Activated T-cell treated with anti-CD3 and anti-CD28 coated beads for 48 hours (primary cell): ENCODE measurements around the gene ASIC5.

ENCODE experiments used
- DNase-seq: peaks from one replicate; pipeline ENCODE4 v3.0.0-alpha.2; 2020; ENCODE audit warnings: low read depth

ASIC5 gene

DNA sequence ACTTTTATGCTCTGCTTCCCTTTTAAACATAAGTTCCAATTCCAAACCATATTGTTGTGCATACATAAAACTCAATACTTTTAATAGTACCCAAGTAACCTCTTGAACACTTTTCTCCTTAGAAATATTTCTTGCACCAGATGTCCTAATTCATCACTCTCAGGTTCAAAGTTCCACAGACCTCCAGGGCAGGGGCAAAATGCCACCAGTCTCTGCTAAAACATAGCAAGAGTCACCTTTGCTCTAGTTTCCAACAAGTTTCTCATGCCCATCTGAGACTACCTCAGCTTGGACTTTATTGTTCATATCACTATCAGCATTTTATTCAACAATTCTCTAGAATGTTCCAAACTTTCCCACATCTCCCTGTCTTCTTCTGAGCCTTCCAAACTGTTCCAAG is 13.7 kb upstream of the ASIC5 start:
- no peak for DNase-seq

DNA sequence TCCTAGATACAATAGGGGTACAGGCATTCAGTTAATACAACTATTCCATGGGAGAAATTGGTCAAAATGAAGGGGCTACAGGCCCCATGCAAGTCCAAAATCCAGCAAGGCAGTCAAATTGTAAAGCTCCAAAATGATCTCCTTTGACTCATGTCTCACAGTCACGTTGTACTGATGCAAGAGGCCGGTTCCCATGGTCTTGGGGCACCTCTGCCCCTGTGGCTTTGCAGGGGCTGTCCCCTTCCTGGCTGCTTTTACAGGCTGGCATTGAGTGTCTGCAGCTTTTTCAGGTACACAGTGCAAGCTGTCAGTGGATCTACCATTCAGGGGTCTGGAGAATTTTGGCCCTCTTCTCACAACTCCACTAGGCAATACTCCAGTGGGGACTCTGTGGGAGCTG is 12.5 kb upstream of the ASIC5 start:
- DNase-seq = no peak

- no peak for DNase-seq
Observed at GRCh38 chr4:155877971-155878370, 11.9 kb upstream of the ASIC5 start.

- no peak for DNase-seq
Observed at GRCh38 chr4:155875878-155876277, 9.8 kb upstream of the ASIC5 start.

- DNase-seq = no peak
Observed at GRCh38 chr4:155855897-155856296, 10.2 kb downstream of the ASIC5 start.

DNA sequence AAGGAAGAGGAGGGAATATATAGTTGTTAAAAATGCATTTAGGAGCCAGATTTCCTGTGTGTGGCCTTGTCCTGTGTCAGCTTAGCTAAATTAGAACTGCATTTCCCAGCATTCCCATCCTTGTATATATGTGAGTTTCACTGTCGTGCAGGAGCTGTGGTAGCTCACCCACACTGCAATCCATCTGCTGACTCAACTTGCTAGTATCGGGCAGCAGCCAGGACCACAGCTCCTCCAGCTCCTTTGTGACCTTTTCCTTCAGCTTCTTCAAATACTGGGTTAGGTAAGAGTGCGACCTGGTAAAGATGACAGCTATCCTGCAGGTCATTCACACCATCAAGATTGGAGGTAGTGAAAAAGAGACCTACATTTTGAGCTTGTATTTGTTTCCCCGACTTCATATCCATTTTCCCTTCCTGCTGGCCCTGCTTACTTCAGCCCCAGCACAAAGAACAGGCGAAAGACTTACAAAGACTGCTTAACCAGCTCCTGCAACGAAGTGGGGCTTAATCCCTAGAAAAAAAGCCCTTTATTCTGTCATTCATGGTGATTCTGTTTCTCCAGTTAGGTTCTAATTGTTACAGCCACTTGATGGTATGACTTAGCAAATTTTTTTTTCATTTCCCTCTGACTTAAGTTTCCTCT is 11.4 kb downstream of the ASIC5 start:
- DNase-seq = no peak

DNA sequence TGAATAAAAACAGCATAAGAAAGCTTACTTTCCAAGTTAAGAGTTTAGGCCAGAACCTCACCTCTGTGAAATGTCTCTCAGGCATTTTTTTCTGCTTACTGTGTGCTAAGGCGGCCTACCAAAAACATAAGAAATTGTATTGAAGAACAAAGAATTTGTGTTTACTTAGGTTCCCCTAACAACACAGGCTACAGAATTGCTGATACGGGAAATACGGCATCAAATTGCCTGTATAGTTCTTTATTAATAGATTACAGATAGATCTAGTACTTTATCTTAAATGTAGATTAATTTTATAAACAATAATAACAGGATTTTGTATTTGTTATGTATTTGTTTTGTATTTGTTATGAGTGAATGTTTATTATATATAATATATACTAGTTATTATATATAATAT is 12.9 kb downstream of the ASIC5 start:
- no peak for DNase-seq

DNA sequence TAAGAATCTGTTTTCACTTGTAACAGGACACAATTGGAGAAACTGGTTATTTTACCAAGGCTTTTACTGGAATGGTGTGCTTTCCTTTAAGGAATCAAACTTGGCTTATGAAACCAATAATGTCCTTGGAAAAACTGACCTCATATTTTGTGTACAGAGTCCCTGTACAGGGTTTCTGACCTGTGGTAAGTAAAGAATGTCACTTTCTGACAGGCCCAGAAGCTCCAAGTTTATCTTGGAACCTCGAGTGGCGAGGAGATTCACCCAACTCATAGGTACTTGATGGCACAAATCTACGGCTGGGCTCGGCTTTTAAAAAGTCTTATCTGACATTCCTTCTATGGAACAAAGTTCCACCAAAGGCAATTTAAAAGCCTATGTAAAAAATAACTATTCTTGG is 17.0 kb downstream of the ASIC5 start:
- DNase-seq = no peak

GRCh38 chr4:155846929-155847328 is 19.1 kb downstream of the ASIC5 start:
- DNase-seq = no peak

DNA sequence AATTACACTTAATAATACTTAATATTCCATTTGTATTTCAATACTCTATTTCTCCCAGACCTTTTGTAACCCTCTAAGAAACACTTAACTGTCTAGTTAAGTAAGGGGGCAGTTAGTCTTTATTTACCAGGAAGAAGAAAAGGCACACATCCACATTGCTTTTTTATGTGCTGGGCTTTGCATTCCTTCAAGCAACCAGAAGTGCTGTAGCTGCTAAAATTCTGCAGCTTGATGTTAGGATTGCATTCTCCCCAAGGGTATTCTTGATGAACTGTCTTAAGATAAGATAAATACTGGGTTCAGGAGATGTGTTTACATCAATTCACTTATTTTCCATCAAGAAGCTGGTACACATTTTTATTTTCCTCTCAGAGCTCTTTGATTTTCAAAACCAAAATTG is 24.0 kb downstream of the ASIC5 start:
- no peak for DNase-seq

- no peak for DNase-seq
Observed at GRCh38 chr4:155837203-155837796, 28.8 kb downstream of the ASIC5 start.

- no peak for DNase-seq
Observed at GRCh38 chr4:155832664-155833063, 33.4 kb downstream of the ASIC5 start.

GRCh38 chr4:155828628-155829027 is 37.4 kb downstream of the ASIC5 start:
- DNase-seq = no peak

GRCh38 chr4:155822572-155822971 is 43.5 kb downstream of the ASIC5 start:
- no peak for DNase-seq

- DNase-seq = no peak
Observed at GRCh38 chr4:155820887-155821518, 45.1 kb downstream of the ASIC5 start.

DNA sequence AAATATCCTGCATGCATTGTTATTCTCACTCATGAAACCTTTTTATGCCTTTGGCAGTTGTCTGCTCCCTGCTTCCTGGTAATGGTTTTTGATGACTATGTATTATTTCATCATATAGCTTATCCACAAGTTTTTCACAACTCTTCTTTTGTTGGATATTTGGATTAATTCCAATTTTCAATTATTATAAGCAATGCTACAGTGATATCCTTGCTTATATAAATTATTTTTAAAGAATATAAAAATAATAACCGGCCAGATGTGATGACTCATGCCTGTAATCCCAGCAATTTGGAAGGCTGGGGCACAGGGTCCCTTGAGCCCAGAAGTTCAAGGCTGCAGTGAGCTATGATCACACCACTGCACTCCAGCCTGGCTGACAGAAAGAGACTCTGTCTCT is 47.0 kb downstream of the ASIC5 start:
- DNase-seq = no peak

DNA sequence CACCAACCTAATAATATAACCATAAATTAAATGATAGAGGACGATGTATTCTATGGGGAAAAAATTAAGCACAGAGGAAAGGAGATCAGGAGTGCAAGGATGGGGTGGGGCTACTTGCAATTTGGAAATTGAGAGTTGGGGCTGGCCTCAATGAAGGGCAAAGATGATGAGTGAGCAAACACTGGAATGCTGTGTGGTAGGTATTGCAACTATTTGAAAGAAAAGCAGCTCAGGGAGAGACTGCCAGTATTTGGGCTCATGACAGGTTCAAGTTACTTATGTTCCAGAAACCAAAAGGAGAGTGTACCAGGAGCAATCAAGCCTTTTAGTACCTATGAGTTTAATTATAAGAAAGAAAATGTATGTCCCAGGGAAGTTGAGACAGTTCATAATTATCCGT is 47.4 kb downstream of the ASIC5 start:
- DNase-seq = no peak

GRCh38 chr4:155811083-155811482 is 55.0 kb downstream of the ASIC5 start:
- no peak for DNase-seq

DNA sequence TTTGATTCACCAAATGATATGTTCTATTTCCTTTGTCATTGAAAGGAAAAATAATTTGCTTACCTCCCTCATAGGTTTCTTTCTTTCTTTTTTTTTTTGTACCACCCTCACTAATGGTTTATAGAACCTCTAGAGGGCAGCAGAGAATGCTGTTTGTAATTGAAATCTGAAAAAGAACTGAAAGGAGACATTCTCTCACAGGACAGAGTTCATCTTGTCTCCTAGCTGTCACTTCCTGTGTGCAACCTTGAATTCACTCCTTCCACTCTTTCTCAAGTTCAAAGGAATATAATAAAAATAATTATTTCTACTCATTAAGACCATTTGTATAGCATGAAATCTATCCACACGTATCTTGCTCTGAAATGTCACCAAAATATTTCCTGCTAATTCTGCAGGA is 56.2 kb downstream of the ASIC5 start:
- DNase-seq = no peak

DNA sequence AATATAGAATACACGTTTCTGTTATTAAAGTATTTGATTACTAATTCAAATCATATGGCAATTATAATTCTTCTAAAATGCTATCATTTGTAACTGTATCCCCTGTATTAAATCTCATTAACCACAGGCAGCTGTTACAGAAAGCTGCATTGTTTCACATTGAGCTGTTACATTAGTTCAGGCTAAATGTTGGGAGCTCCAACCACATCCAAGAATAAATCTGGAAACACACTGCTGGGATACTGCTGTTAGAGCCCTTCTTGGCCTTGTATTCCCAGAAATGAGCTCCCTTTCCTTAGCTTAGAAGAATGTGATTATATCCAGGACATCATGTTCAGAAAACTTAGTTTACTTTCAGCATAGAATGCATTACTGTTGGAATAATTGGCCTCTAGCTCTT is 59.1 kb downstream of the ASIC5 start:
- no peak for DNase-seq

GRCh38 chr4:155805016-155805415 is 61.1 kb downstream of the ASIC5 start:
- DNase-seq = no peak

DNA sequence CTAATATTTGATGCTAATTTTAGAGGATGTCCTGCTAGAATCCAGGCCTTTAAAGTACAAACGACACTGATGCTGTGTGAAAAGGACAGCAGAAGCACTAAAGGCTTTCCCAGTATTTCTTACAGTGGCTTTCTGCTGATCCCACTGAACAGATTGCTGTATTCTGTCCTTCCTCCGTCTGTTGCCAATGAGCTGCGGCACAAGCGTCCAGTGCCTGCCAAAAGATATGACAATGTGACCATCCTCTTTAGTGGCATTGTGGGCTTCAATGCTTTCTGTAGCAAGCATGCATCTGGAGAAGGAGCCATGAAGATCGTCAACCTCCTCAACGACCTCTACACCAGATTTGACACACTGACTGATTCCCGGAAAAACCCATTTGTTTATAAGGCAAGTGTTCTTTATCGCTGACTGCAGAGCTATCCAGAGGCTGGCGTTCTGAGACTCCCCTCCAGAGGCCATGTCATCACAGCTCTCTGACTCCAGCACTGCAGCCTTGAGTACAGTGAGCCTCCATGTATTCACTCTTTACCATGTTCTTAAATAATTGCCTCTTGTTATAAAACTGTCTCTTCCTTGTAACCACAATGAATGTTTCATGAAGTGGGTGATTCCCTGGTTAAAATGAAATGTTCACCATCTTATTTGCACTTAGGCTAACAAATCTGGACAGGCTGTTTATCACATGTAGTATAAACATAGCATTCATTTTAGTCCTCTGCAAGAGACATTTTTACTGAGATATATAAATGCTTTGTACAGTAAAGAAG is 63.7 kb downstream of the ASIC5 start:
- no peak for DNase-seq

DNA sequence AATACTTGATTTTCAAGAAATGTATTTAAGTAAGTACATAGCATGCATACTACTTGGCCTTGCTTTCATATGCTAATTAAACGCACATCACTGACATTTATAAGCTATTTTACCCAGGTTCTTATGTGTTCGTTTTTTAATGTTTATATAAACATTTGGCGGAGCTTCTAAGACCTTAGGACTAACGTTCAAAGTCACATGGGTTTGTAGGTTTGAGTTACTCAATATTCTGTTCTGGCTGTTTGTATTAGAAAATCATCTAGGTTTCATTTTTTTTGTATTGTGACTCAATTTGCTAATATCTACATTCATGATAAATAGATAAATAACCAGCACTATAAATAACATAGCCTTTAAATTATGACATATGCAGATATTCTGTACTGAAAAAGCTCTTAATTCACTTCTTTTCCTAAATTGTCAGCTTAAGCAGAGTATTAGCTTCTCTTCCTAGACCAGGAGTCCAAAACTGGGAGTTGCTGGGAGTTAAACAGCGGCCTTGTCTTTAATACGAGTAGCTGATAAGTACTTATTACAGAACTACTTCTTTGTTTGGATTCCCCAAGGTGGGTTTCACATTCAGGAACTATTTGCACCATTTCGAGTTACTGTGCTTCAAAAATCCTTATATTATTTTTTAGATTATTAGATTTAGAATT is 65.3 kb downstream of the ASIC5 start:
- DNase-seq = no peak
